OCI-LY3 (cell line): ENCODE results near the gene INHBE.

Experiments used
- H2AFZ ChIP-seq: fragments of 200-600, 300-600 bp; shearing (Covaris generic); 2 replicates; pipeline ENCODE4 v1.6.0; 2014; ENCODE audit warnings: antibody characterized with exemption, low read depth, low read length
- H3K27ac ChIP-seq: fragments of 200-600, 300-600 bp; sonication (generic); 2 replicates; pipeline ENCODE4 v1.5.1; 2014; ENCODE audit warnings: mild to moderate bottlenecking, low read length, moderate library complexity, mixed read lengths
- H3K27me3 ChIP-seq: fragments of 200-600, 300-600 bp; sonication (generic); 2 replicates; pipeline ENCODE4 v1.6.1; 2014; ENCODE audit warnings: low read depth, low read length, mixed read lengths
- H3K36me3 ChIP-seq: fragments of 200-600, 300-600 bp; sonication (generic); replicated peaks from 2 replicates; pipeline ENCODE3; 2014; ENCODE audit warnings: low read depth, low read length, mixed read lengths
- H3K4me1 ChIP-seq: fragments of 300-600, 200-600 bp; sonication (generic); 2 replicates; pipeline ENCODE4 v1.6.1; 2014; ENCODE audit warnings: low read length, mixed read lengths
- H3K4me2 ChIP-seq: fragments of 200-600, 300-600 bp; sonication (generic); 2 replicates; pipeline ENCODE4 v1.6.1; 2014; ENCODE audit warnings: low read length, mixed read lengths
- H3K4me3 ChIP-seq: fragments of 300-600, 200-600 bp; sonication (generic); 2 replicates; pipeline ENCODE4 v1.5.1; 2014; ENCODE audit warnings: antibody characterized with exemption, mild to moderate bottlenecking, low read length, moderate library complexity
- H3K79me2 ChIP-seq: fragments of 300-600, 200-600 bp; shearing (Covaris generic); 2 replicates; pipeline ENCODE4 v1.6.1; 2014; ENCODE audit warnings: mild to moderate bottlenecking, low read length, mixed read lengths
- H3K9ac ChIP-seq: fragments of 300-600, 200-600 bp; shearing (Covaris generic); 2 replicates; pipeline ENCODE4 v1.6.0; 2014; ENCODE audit warnings: mild to moderate bottlenecking, low read length, moderate library complexity
- H3K9me3 ChIP-seq: fragments of 200-600, 300-600 bp; shearing (Covaris generic); 2 replicates; pipeline ENCODE4 v1.6.1; 2014; ENCODE audit warnings: low read length, mixed read lengths; ENCODE audit not compliant: insufficient read depth
- H4K20me1 ChIP-seq: fragments of 200-600, 300-600 bp; sonication (generic); 2 replicates; pipeline ENCODE4 v1.6.1; 2016; ENCODE audit warnings: low read length, mixed read lengths; ENCODE audit not compliant: insufficient read depth
- CTCF ChIP-seq: fragments of 200-600, 300-600 bp; sonication (generic); IDR thresholded peaks from 2 replicates; pipeline ENCODE4 v1.5.1; 2014; ENCODE audit warnings: antibody characterized with exemption, low read length, low read depth
- EZH2phosphoT487 ChIP-seq: fragments of 200-600 bp; shearing (Covaris generic); IDR thresholded peaks from 2 replicates; pipeline ENCODE4 v1.6.1; 2018; ENCODE audit warnings: antibody characterized with exemption, mixed run types, low read depth

Gene INHBE

DNA sequence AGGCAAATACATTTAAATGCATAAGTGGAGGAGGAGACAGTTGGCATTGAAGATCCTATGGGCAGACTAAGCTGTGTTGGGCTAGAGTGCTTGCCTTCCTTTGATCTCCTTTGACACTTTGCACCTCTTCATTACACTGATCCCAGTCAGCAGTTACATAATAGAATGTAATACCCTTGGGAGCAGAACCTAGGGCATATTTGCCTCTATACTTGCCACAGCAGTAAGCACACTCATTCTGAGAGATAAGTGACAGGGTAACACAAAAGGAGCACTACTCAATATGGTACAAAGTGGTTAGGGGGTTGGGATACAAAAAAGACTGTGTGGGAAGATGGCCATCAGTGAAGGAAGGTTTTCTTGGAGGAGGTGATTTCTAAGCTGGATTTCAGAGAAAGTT lies 41.7 kb downstream of the INHBE start:
- no peak for TF ChIP-seq CTCF
- TF ChIP-seq EZH2phosphoT487: no peak

GRCh38 chr12:57497223-57498131 lies 42.4 kb downstream of the INHBE start:
- H3K4me2 ChIP-seq: no peak overlapping the region
- H2AFZ ChIP-seq: no peak overlapping the region
- H4K20me1 ChIP-seq: no peaks in the 10 kb centered on the region
- H3K9ac ChIP-seq: no peak overlapping the region
- peaks cover 52% of the 10 kb centered on the region for H3K36me3 ChIP-seq
- H3K9me3 ChIP-seq: no peaks in the 10 kb centered on the region
- no peaks in the 10 kb centered on the region for H3K27me3 ChIP-seq
- no peak for TF ChIP-seq CTCF
- no peak for TF ChIP-seq EZH2phosphoT487
- H3K79me2 ChIP-seq: peaks cover 4% of the 10 kb centered on the region; the same call in 1 of the 2 replicates
- no peak overlapping the region for H3K27ac ChIP-seq
- no peak overlapping the region for H3K4me3 ChIP-seq
- H3K4me1 ChIP-seq: no peaks in the 10 kb centered on the region

More for the DNA sequence above, 41.7 kb downstream of the INHBE start:
- H4K20me1 ChIP-seq: no peaks in the 10 kb centered on the region
- peaks cover 4% of the 10 kb centered on the region; the same call in 1 of the 2 replicates for H3K79me2 ChIP-seq
- H3K9ac ChIP-seq: no peak overlapping the region
- peaks cover 48% of the 10 kb centered on the region for H3K36me3 ChIP-seq
- H3K4me2 ChIP-seq: no peak overlapping the region
- H3K27ac ChIP-seq: no peak overlapping the region
- H2AFZ ChIP-seq: no peak overlapping the region
- H3K4me3 ChIP-seq: no peak overlapping the region
- no peaks in the 10 kb centered on the region for H3K27me3 ChIP-seq
- H3K9me3 ChIP-seq: no peaks in the 10 kb centered on the region
- no peaks in the 10 kb centered on the region for H3K4me1 ChIP-seq

- Histone ChIP-seq H2AFZ (no peak overlapping the region), H3K79me2 (peaks cover 4% of the 10 kb centered on the region; the same call in 1 of the 2 replicates), H3K9ac (no peak overlapping the region), H4K20me1 (no peaks in the 10 kb centered on the region), H3K27ac (no peak overlapping the region), H3K27me3 (no peaks in the 10 kb centered on the region), H3K9me3 (no peaks in the 10 kb centered on the region), H3K4me2 (no peak overlapping the region), H3K36me3 (peaks cover 50% of the 10 kb centered on the region), H3K4me3 (no peak overlapping the region), H3K4me1 (no peaks in the 10 kb centered on the region)
- TF ChIP-seq CTCF (no peak), EZH2phosphoT487 (no peak)
Measured at GRCh38 chr12:57498132-57498502, 43.0 kb downstream of the INHBE start.

GRCh38 chr12:57498571-57498970 lies 43.5 kb downstream of the INHBE start:
- H3K36me3 ChIP-seq: peaks cover 50% of the 10 kb centered on the region
- no peaks in the 10 kb centered on the region for H3K4me1 ChIP-seq

More at GRCh38 chr12:57498571-57498970, 43.5 kb downstream of the INHBE start:
- no peak overlapping the region for H3K4me2 ChIP-seq
- no peaks in the 10 kb centered on the region for H4K20me1 ChIP-seq
- no peak overlapping the region for H3K9ac ChIP-seq
- peaks cover 4% of the 10 kb centered on the region; the same call in 1 of the 2 replicates for H3K79me2 ChIP-seq
- H3K4me3 ChIP-seq: no peak overlapping the region
- H3K27ac ChIP-seq: no peak overlapping the region
- TF ChIP-seq CTCF (no peak), EZH2phosphoT487 (no peak)
- no peaks in the 10 kb centered on the region for H3K9me3 ChIP-seq
- H3K27me3 ChIP-seq: no peaks in the 10 kb centered on the region
- no peak overlapping the region for H2AFZ ChIP-seq
